ENCODE results near the gene ABHD16B. TPM values are rescaled to one million over a fixed set of nuclear protein-coding genes. Genes with fewer than 3 reads are reported as not detected.

The ABHD16B gene
- total and polyA plus RNA-seq, 10 of the 15 experiments (the other 5 are each of a cell fraction or from before 2014, with no cell fraction given) = 0.13 TPM; not detected in 9

DNA sequence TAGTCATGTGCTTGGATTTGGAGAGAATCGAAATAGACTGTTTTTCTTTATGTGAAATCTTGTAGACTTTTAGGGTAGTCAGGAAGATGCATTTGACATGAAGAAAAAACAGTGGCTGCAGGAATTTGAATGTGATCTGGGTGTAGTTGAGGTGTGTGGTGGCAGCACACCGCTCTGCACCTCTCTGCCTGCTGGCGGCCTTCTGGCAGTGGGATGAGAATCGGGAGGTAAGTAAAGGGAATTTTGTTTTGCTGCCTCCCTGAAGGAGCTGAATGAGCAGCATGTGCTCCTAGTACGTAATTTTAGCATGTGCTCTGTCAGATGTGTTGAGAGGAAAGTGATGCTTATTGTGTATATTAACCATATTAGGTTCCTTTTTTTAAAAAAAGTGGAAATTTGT is 7.0 kb downstream of the ABHD16B start:
- Histone ChIP-seq H3K27ac (ENCODE audit: control insufficient read depth, insufficient read depth) (no peak overlapping the region), H3K4me2 (ENCODE audit: control insufficient read depth, insufficient read depth) (peak overlapping the region; percentile 42; the same call in 1 of the 2 replicates), H3K9me3 (replicated peaks; ENCODE audit: control insufficient read depth, insufficient read depth, low read length) (no peaks in the 10 kb centered on the region), H2AFZ (ENCODE audit: control insufficient read depth, low read depth, low read length) (no peak overlapping the region), H4K20me1 (ENCODE audit: control insufficient read depth, insufficient read depth) (no peaks in the 10 kb centered on the region), H3K79me2 (ENCODE audit: control insufficient read depth, insufficient read depth, low read length) (peaks cover 31% of the 10 kb centered on the region), H3K9ac (ENCODE audit: control insufficient read depth, insufficient read depth, low read length) (no peak overlapping the region), H3K4me3 (no peak overlapping the region), H3K27me3 (replicated peaks in 1 of 2; ENCODE audit: control insufficient read depth in 2 of 2, insufficient read depth in 2 of 2, low read length in 1 of 2) (no peaks in the 10 kb centered on the region), H3K36me3 (ENCODE audit: control insufficient read depth in 2 of 2, insufficient read depth in 2 of 2, low read length in 1 of 2) (peaks cover 2 to 10% of the 10 kb centered on the region in 2 experiments; a peak in 3 of 4 replicates), H3K4me1 (ENCODE audit: control insufficient read depth, insufficient read depth, low read length) (peaks cover 5% of the 10 kb centered on the region)
- TF ChIP-seq HDGF (IDR thresholded peaks at IDR 0.05) (no peak), ZNF207 (IDR thresholded peaks at IDR 0.05; ENCODE audit: borderline replicate concordance) (no peak), RAD21 (IDR thresholded peaks at IDR 0.05; ENCODE audit: insufficient read depth, low read depth, low read length) (no peak), STAT3 (IDR thresholded peaks at IDR 0.05; ENCODE audit: low read depth, low read length) (no peak), JUND (IDR thresholded peaks at IDR 0.05; ENCODE audit: low read depth, low read length) (no peak), DPF2 (IDR thresholded peaks at IDR 0.05) (no peak), FOXM1 (IDR thresholded peaks at IDR 0.05; ENCODE audit: low read depth, low read length) (no peak), EED (IDR thresholded peaks at IDR 0.05; ENCODE audit: low read depth) (no peak), RCOR1 (conservative IDR thresholded peaks at IDR 0.05; ENCODE audit: low read depth, low read length) (no peak)
- TF ChIP-seq, protein P1, sequence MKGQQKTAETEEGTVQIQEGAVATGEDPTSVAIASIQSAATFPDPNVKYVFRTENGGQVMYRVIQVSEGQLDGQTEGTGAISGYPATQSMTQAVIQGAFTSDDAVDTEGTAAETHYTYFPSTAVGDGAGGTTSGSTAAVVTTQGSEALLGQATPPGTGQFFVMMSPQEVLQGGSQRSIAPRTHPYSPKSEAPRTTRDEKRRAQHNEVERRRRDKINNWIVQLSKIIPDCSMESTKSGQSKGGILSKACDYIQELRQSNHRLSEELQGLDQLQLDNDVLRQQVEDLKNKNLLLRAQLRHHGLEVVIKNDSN (IDR thresholded peaks at IDR 0.05; ENCODE audit: borderline replicate concordance, extremely low read length, insufficient read depth, low read depth, low read length) = no peak
- SMC1A ChIA-PET (ENCODE audit: uncharacterized antibody, unreplicated experiment) = interaction anchor here (1.6 kb wide), 1 partner anchor 82 kb away, joined by 5 read pairs; no protein-coding TSS in a partner anchor
- RAD21 ChIA-PET (ENCODE audit: unreplicated experiment) = interaction anchor here (1.5 kb wide), 1 partner anchor 106 kb away, joined by 3 read pairs; no protein-coding TSS in a partner anchor
- POLR2A ChIA-PET = interaction anchor here (0.6 kb wide), 1 partner anchor 35 kb away, joined by 3 read pairs; no protein-coding TSS in a partner anchor
- CTCF ChIA-PET = no interaction called here
- in situ Hi-C loops (cut with MboI) (no loop called here), intact Hi-C loops (cut with micrococcal nuclease; ENCODE audit: unreplicated experiment) (loop anchor here (10.0 kb wide), 1 partner anchor 187 kb away; no protein-coding TSS in a partner anchor)
- 98% methylated on average over 5 of the region's 5 CpGs for whole genome bisulfite sequencing (ENCODE audit: insufficient coverage, insufficient replicate concordance, low lambda C conversion rate, missing lambda C conversion rate)
- no peak for DNase-seq (ENCODE audit: low read depth, low spot score)
- no peak for ATAC-seq
- BruUV-seq (replicated peaks) = TSS peak; percentile 46
- no peak for FAIRE-seq
